Mesothelial cell of epicardium (in vitro differentiated cells): Measurements from ENCODE around the gene GTPBP2. TPM values are rescaled to one million over a fixed set of nuclear protein-coding genes. Genes with fewer than 3 reads are reported as not detected.
A peak's percentile ranks its signal among the peaks of the same experiment; 100 is the strongest.

Source experiments
- DNase-seq, 2 experiments: peaks; one replicate each; pipeline ENCODE4 v3.0.0; 2021; ENCODE audit warnings: low spot score in 2 of 2; ENCODE audit not compliant: unreplicated experiment in 2 of 2
- H3K27ac Mint-ChIP-seq: 2 replicates; pipeline ENCODE4 v1.8.0; 2021; ENCODE audit warnings: mixed read lengths
- H3K27me3 Mint-ChIP-seq: 2 replicates; pipeline ENCODE4 v1.8.0; 2021; ENCODE audit warnings: low read depth, mixed read lengths
- H3K36me3 Mint-ChIP-seq: 2 replicates; pipeline ENCODE4 v1.8.0; 2021; ENCODE audit warnings: mixed read lengths
- H3K4me1 Mint-ChIP-seq: 2 replicates; pipeline ENCODE4 v1.8.0; 2021; ENCODE audit warnings: mixed read lengths
- H3K4me3 Mint-ChIP-seq: 2 replicates; pipeline ENCODE4 v1.8.0; 2021; ENCODE audit warnings: mild to moderate bottlenecking, moderate library complexity, mixed read lengths
- H3K9me3 Mint-ChIP-seq: 2 replicates; pipeline ENCODE4 v1.8.0; 2021; ENCODE audit warnings: mixed read lengths
- CTCF ChIP-seq: fragments of 200-600 bp; sonication (generic); IDR thresholded peaks from one replicate; pipeline ENCODE4 v1.5.0; 2021; ENCODE audit warnings: antibody characterized with exemption; ENCODE audit not compliant: unreplicated experiment
- total RNA-seq: library from RNA; stranded (reverse); gene quantifications from 3 replicates; pipeline ENCODE4 v1.2.1, GENCODE V29; 2021

GTPBP2 gene
- total RNA-seq, 1 donor from 2014 or later = 76.5 TPM

DNA sequence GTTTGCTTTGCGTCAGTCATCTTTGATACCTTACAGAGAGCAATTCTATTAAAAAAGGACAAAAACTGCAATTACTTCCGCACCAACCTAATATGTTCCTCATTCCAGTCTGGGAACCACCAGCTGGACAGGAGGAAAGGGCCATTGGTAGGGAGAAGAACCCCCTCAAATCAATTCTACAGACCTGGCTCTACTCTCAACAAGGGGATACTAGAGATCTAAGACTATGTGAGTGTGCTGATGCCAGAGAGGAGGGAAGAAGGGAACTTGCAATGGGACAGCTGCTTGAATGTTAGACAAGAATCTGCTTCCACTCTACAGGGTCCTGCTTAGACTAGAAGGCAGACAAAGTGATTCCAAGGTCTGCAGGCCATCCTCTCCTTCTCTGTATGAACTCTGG is 45.2 kb upstream of the GTPBP2 start:
- Mint-ChIP-seq H3K9me3 (no peaks in the 10 kb centered on the region), H3K4me3 (no peak overlapping the region), H3K36me3 (peaks cover 27% of the 10 kb centered on the region), H3K4me1 (peaks cover 44% of the 10 kb centered on the region), H3K27me3 (no peaks in the 10 kb centered on the region), H3K27ac (peak overlapping the region; percentile 87)
- DNase-seq = no peak
- no peak for TF ChIP-seq CTCF

- H3K27ac Mint-ChIP-seq = peak overlapping the region; percentile 89
- no peaks in the 10 kb centered on the region for H3K9me3 Mint-ChIP-seq
- no peak for TF ChIP-seq CTCF
- peak; percentile 47 to 63 for DNase-seq
- H3K4me1 Mint-ChIP-seq = peaks cover 50% of the 10 kb centered on the region
- H3K27me3 Mint-ChIP-seq = no peaks in the 10 kb centered on the region
- H3K36me3 Mint-ChIP-seq = peaks cover 27% of the 10 kb centered on the region
- no peak overlapping the region for H3K4me3 Mint-ChIP-seq
Observed at GRCh38 chr6:43673444-43674084, 44.5 kb upstream of the GTPBP2 start.

- no peak for TF ChIP-seq CTCF
- no peak for DNase-seq
- Mint-ChIP-seq H3K36me3 (peaks cover 19% of the 10 kb centered on the region), H3K27ac (peak overlapping the region; percentile 43), H3K4me3 (no peak overlapping the region), H3K4me1 (peaks cover 64% of the 10 kb centered on the region), H3K9me3 (no peaks in the 10 kb centered on the region), H3K27me3 (no peaks in the 10 kb centered on the region)
Observed at GRCh38 chr6:43671801-43672690, 43.0 kb upstream of the GTPBP2 start.

DNA sequence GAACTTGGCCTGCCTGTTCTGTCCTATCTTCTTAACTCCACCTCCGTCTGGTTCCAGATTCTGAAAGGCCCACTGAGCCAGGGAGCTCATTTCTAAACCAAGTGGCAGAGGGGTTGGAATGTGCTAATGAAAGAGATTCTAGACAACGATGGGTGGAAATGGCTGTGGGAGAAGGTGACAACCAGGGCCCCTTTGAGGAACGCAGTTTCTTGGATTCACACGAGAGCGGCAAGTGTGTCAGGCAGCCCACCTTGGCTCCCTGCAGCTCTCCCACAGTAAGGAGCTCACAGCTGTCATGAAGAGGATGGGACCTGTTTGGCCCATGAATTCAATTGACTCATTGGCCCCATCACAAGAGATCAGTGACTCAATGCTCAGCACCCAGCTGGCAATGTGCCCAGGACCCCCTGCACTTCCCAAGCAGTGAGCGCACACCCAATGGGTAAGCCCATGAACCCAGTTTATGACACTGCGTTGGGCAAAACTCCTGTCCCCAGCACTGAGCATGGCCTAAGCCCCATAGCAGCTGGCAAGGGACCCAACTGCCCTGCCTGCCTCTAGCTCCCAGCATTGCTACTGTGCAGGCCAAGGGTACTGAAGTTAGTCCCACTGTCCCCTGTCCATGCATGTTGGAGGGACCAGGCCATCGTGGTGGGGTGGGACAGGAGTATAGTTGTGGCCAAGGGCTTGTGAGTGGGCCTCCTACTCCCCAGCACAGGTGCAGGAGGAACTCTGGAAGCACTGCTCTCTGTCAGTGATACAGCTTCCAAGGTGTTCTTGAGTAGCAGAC is 42.1 kb upstream of the GTPBP2 start:
- H3K27me3 Mint-ChIP-seq = no peaks in the 10 kb centered on the region

More for the DNA sequence above, 42.1 kb upstream of the GTPBP2 start:
- DNase-seq = no peak
- Mint-ChIP-seq H3K4me3 (no peak overlapping the region), H3K4me1 (peaks cover 66% of the 10 kb centered on the region), H3K9me3 (no peaks in the 10 kb centered on the region), H3K27ac (peak overlapping the region; percentile 89), H3K36me3 (peaks cover 18% of the 10 kb centered on the region)
- no peak for TF ChIP-seq CTCF
